Body of pancreas (tissue), 4 donors: ENCODE data around the gene PKNOX2.

Experiments
- POLR2A ChIP-seq, 3 donors: fragments of 450-650 bp; IDR thresholded peaks; one replicate each; pipeline ENCODE4 v1.6.1; 2016; ENCODE audit warnings: antibody characterized with exemption in 3 of 3, mild to moderate bottlenecking in 2 of 3
- TF ChIP-seq, protein P1 (sequence below), 7 experiments: fragments of 450-650 bp in 4 of 7; fragments of 200-600 bp in 3 of 7; sonication (generic) in 3 of 7; IDR thresholded peaks; one replicate each; pipeline ENCODE4 v1.5.1; 2016 to 2019; ENCODE audit warnings: antibody characterized with exemption in 7 of 7

DNA sequence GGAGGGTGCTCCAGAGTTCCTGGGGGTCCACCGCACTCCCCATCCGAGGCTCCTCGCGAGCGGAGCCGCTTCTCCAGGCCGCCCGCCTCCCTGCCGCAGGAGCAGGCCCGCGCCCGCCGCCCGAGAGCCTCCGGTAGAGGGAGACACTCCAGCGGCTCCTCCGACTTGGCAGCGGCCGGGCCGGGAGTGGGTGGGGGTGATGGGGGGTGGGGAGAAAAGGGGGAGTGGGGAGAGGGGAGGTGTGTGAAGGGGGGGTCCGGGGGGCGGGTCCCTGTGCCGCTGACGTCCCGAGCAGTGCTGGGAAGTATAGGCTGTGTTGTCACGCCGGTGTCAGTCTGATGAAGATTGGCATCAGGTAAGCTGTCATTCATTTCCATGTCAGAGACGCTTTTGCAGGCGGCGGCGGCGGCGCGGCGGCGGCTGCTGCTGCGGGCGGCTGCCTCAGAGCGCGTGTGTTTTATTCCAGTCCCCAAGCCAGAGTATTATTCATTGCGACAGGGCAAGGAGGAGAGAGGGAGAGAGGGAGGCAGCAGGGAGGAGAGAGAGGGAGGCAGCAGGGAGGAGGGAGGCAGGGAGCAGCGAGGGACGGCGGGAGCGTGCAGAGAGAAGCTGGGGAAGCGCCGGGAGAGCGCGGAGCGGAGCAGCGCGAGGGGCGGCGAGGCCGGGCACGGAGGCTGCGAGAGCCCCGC lies at the start of gene PKNOX2:
- TF ChIP-seq, protein P1, sequence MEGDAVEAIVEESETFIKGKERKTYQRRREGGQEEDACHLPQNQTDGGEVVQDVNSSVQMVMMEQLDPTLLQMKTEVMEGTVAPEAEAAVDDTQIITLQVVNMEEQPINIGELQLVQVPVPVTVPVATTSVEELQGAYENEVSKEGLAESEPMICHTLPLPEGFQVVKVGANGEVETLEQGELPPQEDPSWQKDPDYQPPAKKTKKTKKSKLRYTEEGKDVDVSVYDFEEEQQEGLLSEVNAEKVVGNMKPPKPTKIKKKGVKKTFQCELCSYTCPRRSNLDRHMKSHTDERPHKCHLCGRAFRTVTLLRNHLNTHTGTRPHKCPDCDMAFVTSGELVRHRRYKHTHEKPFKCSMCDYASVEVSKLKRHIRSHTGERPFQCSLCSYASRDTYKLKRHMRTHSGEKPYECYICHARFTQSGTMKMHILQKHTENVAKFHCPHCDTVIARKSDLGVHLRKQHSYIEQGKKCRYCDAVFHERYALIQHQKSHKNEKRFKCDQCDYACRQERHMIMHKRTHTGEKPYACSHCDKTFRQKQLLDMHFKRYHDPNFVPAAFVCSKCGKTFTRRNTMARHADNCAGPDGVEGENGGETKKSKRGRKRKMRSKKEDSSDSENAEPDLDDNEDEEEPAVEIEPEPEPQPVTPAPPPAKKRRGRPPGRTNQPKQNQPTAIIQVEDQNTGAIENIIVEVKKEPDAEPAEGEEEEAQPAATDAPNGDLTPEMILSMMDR (IDR thresholded peaks at IDR 0.05): peak; percentile 45 to 84 (median 75)
- TF ChIP-seq POLR2A (IDR thresholded peaks at IDR 0.05): peak; percentile 30 to 82 (median 74)
